HEK293 (cell line): ENCODE measurements around the gene ARID3A.

ENCODE experiments used
- CTCF ChIA-PET: fragments of 350-600 bp; formaldehyde crosslinking; extraction: SDS; loops from one replicate; lab custom pipeline; 2021; ENCODE audit warnings: antibody characterized with exemption; lab: Yijun Ruan, JAX
- POLR2A ChIA-PET: fragments of 300-600 bp; formaldehyde crosslinking; extraction: SDS; loops from one replicate; lab custom pipeline; 2020; ENCODE audit warnings: antibody characterized with exemption, inconsistent platforms; lab: Yijun Ruan, JAX
- H3K27ac ChIP-seq: fragments of 200-500 bp; sonication (Bioruptor generic); 2 replicates; pipeline ENCODE4 v1.5.1; 2014; ENCODE audit warnings: low read depth, low read length, control low read depth, inconsistent platforms; ENCODE audit errors: extremely low read depth
- H3K36me3 ChIP-seq, 2 experiments: fragments of 200-500 bp in 1 of 2; sonication (Bioruptor generic) in 1 of 2; 1 replicate in 1 of 2; 2 replicates in 1 of 2; pipeline ENCODE4 v1.5.1; 2014 to 2017; ENCODE audit warnings: inconsistent platforms in 2 of 2, low read length in 2 of 2; ENCODE audit not compliant: control insufficient read depth in 2 of 2, insufficient read depth in 1 of 2
- H3K4me1 ChIP-seq: fragments of 200-500 bp; sonication (Bioruptor generic); 2 replicates; pipeline ENCODE4 v1.5.1; 2014; ENCODE audit warnings: mild to moderate bottlenecking, low read length, inconsistent platforms; ENCODE audit not compliant: control insufficient read depth, insufficient read depth
- H3K4me3 ChIP-seq: 2 replicates; pipeline ENCODE4 v1.5.1; 2011; ENCODE audit warnings: low read depth, mild to moderate bottlenecking, control low read depth, low read length, moderate library complexity
- H3K9me3 ChIP-seq: fragments of 200-500 bp; sonication (Bioruptor generic); 2 replicates; pipeline ENCODE4 v1.5.1; 2014; ENCODE audit warnings: low read depth, low read length, inconsistent platforms; ENCODE audit not compliant: control insufficient read depth, insufficient read depth
- GLIS2 ChIP-seq: fragments of 450-650 bp; formaldehyde crosslinking; IDR thresholded peaks from 2 replicates; pipeline ENCODE4 v1.5.1; 2016; ENCODE audit warnings: missing biosample characterization, missing genetic modification characterization
- KLF10 ChIP-seq: fragments of 450-650 bp; IDR thresholded peaks from 2 replicates; pipeline ENCODE4 v1.5.1; 2018; ENCODE audit warnings: missing biosample characterization, mild to moderate bottlenecking, missing genetic modification characterization
- SP2 ChIP-seq: fragments of 450-650 bp; formaldehyde crosslinking; IDR thresholded peaks from 2 replicates; pipeline ENCODE4 v1.5.1; 2016; ENCODE audit warnings: missing biosample characterization, missing genetic modification characterization
- ZBTB8A ChIP-seq: fragments of 450-650 bp; formaldehyde crosslinking; IDR thresholded peaks from 2 replicates; pipeline ENCODE4 v1.5.1; 2016; ENCODE audit warnings: missing biosample characterization, missing genetic modification characterization
- ZFP41 ChIP-seq: fragments of 450-650 bp; formaldehyde crosslinking; IDR thresholded peaks from 2 replicates; pipeline ENCODE4 v1.5.1; 2016; ENCODE audit warnings: missing biosample characterization, missing genetic modification characterization, borderline replicate concordance
- ZNF112 ChIP-seq: fragments of 450-650 bp; formaldehyde crosslinking; IDR thresholded peaks from 2 replicates; pipeline ENCODE4 v1.5.0; 2017; ENCODE audit warnings: missing biosample characterization, missing genetic modification characterization
- ZNF146 ChIP-seq: fragments of 450-650 bp; formaldehyde crosslinking; IDR thresholded peaks from 2 replicates; pipeline ENCODE4 v1.5.1; 2016; ENCODE audit warnings: missing biosample characterization, missing genetic modification characterization
- ZNF223 ChIP-seq: fragments of 450-650 bp; formaldehyde crosslinking; IDR thresholded peaks from 2 replicates; pipeline ENCODE4 v1.5.1; 2016; ENCODE audit warnings: missing biosample characterization, missing genetic modification characterization
- ZNF324 ChIP-seq: fragments of 450-650 bp; formaldehyde crosslinking; IDR thresholded peaks from 2 replicates; pipeline ENCODE4 v1.5.1; 2016; ENCODE audit warnings: missing biosample characterization, missing genetic modification characterization
- ZNF391 ChIP-seq: fragments of 450-650 bp; formaldehyde crosslinking; IDR thresholded peaks from 2 replicates; pipeline ENCODE4 v1.5.1; 2016; ENCODE audit warnings: low read depth, missing biosample characterization, missing genetic modification characterization, borderline replicate concordance
- ZNF510 ChIP-seq: fragments of 450-650 bp; formaldehyde crosslinking; IDR thresholded peaks from 2 replicates; pipeline ENCODE4 v1.5.1; 2018; ENCODE audit warnings: mild to moderate bottlenecking, missing genetic modification characterization, missing biosample characterization; ENCODE audit not compliant: insufficient replicate concordance
- TF ChIP-seq, protein P1 (sequence below): fragments of 450-650 bp; IDR thresholded peaks from 2 replicates; pipeline ENCODE4 v1.5.1; 2018; ENCODE audit warnings: missing biosample characterization, mild to moderate bottlenecking, missing genetic modification characterization
- TF ChIP-seq, protein P2 (sequence below): fragments of 450-650 bp; formaldehyde crosslinking; IDR thresholded peaks from 2 replicates; pipeline ENCODE4 v1.5.1; 2017; ENCODE audit warnings: missing biosample characterization, missing genetic modification characterization
- TF ChIP-seq, protein P3 (sequence below): fragments of 450-650 bp; formaldehyde crosslinking; IDR thresholded peaks from 2 replicates; pipeline ENCODE4 v1.5.1; 2016; ENCODE audit warnings: missing biosample characterization, missing genetic modification characterization
- TF ChIP-seq, protein P4 (sequence below): fragments of 450-650 bp; formaldehyde crosslinking; IDR thresholded peaks from 2 replicates; pipeline ENCODE4 v1.5.1; 2016; ENCODE audit warnings: missing biosample characterization, missing genetic modification characterization
- TF ChIP-seq, protein P5 (sequence below): fragments of 450-650 bp; formaldehyde crosslinking; IDR thresholded peaks from 2 replicates; pipeline ENCODE4 v1.5.1; 2016; ENCODE audit warnings: missing biosample characterization, missing genetic modification characterization, borderline replicate concordance
- TF ChIP-seq, protein P6 (sequence below): fragments of 450-650 bp; formaldehyde crosslinking; IDR thresholded peaks from 2 replicates; pipeline ENCODE4; 2016; ENCODE audit warnings: missing biosample characterization, missing genetic modification characterization

The ARID3A gene

DNA sequence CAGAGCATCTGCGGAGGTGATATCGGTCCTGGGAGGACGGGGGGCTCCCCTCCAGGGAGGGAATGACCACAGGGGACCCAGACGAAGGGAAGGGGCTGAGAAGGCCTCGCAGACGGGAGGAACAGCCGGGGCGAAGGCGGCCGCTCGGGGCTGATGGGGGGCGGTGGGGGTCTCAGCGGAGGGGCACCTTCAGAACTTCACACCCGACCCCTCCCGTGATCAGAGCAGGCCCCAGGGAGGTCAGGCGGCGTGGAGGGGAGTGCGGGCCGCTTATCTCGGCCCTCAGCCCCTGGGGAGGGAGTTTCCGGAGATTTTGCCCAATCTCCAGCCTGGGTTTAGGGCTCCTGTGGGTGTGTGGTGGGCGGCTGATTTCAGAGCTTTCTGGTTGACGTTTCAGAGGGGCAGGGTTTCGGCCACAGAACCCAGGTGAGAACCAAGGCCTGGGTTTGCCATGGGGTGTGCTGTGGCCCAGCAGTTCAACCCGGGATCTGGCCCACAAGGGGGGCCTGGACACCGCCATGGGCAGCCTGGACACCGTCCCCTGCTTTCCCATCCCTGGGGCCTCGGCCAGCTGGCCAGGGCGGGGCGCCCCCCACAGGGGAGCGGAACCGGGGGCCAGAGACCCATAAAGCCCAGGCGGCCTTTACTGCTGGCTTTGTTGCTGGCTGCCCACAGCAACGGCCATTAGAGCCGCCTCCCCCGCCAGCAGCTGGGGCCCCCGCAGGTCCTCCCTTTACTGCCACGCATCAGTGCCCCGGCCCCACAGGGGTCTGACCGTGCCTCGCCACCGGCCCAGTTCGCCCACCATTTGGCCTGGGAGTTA, 29.0 kb downstream of the ARID3A start (continued):
- TF ChIP-seq, protein P1, sequence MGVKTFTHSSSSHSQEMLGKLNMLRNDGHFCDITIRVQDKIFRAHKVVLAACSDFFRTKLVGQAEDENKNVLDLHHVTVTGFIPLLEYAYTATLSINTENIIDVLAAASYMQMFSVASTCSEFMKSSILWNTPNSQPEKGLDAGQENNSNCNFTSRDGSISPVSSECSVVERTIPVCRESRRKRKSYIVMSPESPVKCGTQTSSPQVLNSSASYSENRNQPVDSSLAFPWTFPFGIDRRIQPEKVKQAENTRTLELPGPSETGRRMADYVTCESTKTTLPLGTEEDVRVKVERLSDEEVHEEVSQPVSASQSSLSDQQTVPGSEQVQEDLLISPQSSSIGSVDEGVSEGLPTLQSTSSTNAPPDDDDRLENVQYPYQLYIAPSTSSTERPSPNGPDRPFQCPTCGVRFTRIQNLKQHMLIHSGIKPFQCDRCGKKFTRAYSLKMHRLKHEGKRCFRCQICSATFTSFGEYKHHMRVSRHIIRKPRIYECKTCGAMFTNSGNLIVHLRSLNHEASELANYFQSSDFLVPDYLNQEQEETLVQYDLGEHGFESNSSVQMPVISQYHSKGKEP (tag by site-specific recombination): no peak
- TF ChIP-seq ZFP41 (tag by site-specific recombination): no peak
- TF ChIP-seq ZNF324 (tag by site-specific recombination): no peak
- TF ChIP-seq ZNF146 (tag by site-specific recombination): no peak
- TF ChIP-seq, protein P2, sequence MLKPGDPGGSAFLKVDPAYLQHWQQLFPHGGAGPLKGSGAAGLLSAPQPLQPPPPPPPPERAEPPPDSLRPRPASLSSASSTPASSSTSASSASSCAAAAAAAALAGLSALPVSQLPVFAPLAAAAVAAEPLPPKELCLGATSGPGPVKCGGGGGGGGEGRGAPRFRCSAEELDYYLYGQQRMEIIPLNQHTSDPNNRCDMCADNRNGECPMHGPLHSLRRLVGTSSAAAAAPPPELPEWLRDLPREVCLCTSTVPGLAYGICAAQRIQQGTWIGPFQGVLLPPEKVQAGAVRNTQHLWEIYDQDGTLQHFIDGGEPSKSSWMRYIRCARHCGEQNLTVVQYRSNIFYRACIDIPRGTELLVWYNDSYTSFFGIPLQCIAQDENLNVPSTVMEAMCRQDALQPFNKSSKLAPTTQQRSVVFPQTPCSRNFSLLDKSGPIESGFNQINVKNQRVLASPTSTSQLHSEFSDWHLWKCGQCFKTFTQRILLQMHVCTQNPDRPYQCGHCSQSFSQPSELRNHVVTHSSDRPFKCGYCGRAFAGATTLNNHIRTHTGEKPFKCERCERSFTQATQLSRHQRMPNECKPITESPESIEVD: no peak
- TF ChIP-seq SP2: peak; percentile 42; the same call in 1 of the 2 replicates
- TF ChIP-seq ZNF223 (tag by site-specific recombination): no peak
- TF ChIP-seq ZBTB8A (tag by site-specific recombination): peak; percentile 53
- TF ChIP-seq GLIS2 (tag by site-specific recombination): peak; percentile 21; the same call in 1 of the 2 replicates
- TF ChIP-seq, protein P3, sequence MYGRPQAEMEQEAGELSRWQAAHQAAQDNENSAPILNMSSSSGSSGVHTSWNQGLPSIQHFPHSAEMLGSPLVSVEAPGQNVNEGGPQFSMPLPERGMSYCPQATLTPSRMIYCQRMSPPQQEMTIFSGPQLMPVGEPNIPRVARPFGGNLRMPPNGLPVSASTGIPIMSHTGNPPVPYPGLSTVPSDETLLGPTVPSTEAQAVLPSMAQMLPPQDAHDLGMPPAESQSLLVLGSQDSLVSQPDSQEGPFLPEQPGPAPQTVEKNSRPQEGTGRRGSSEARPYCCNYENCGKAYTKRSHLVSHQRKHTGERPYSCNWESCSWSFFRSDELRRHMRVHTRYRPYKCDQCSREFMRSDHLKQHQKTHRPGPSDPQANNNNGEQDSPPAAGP (tag by site-specific recombination): 0 out of 2 replicates have a peak, but pooled peaks have one; percentile 24
- no peak for TF ChIP-seq ZNF112 (tag by site-specific recombination)
- TF ChIP-seq, protein P4, sequence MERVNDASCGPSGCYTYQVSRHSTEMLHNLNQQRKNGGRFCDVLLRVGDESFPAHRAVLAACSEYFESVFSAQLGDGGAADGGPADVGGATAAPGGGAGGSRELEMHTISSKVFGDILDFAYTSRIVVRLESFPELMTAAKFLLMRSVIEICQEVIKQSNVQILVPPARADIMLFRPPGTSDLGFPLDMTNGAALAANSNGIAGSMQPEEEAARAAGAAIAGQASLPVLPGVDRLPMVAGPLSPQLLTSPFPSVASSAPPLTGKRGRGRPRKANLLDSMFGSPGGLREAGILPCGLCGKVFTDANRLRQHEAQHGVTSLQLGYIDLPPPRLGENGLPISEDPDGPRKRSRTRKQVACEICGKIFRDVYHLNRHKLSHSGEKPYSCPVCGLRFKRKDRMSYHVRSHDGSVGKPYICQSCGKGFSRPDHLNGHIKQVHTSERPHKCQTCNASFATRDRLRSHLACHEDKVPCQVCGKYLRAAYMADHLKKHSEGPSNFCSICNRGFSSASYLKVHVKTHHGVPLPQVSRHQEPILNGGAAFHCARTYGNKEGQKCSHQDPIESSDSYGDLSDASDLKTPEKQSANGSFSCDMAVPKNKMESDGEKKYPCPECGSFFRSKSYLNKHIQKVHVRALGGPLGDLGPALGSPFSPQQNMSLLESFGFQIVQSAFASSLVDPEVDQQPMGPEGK (tag by site-specific recombination): peak; percentile 19; the same call in 1 of the 2 replicates
- TF ChIP-seq KLF10 (tag by site-specific recombination): peak; percentile 59; the same call in 1 of the 2 replicates

DNA sequence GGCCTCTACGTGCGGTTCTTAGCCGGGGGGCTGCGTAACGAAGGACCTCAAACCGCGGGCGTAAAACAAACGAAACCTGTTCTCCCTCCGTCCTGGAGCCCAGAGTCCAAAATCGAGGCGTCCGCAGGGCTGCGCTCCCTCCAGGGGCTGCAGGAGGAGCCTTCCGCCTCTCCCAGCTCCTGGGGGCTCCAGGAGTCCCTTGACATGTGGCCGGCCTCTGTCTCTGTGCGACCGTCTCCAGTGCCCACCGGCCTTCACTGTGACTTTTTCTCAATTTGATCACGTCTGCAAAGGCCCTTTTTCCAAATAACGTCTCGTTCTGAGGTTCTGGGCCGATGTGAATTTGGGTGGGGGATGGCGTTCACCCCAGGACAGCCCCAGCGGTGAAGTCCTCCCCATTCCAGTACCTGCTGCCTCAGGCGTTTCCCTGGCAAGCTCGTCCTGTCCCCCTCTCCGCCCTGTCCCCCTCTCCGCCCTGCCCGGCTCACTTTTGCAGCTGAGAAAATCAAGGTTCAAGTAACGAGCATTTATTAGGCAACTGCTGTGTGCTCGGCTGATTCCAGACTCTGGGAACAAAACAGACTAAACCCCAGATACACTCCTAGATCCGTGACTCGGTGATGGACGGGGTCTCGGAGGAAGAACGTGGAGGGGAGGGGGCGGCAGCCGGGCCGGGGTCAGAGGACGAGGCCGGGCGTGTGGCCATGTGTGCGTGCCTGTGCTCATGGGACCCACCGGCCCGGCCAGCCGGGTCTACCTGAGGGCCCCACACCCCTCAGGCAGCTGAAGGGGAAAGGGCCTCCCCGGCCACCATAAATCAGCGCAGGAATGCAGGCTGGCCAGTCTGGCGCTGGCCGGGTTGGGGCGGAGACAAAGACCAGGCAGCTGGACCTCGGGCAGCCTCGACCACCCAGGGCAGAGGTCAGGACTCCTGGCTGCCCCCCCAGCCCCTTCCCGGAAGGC, 30.2 kb downstream of the ARID3A start:
- CTCF ChIA-PET: interaction anchor here (1.0 kb wide), 1 partner anchor 15 kb away, joined by 5 read pairs; no protein-coding TSS in a partner anchor
- Histone ChIP-seq H3K4me1 (no peaks in the 10 kb centered on the region), H3K36me3 (peaks cover 0 to 12% of the 10 kb centered on the region in 2 experiments; a peak in 1 of 3 replicates), H3K27ac (no peak overlapping the region), H3K9me3 (no peaks in the 10 kb centered on the region), H3K4me3 (no peak overlapping the region)
- POLR2A ChIA-PET: no interaction called here
- TF ChIP-seq ZNF510 (tag by site-specific recombination) (no peak), ZNF391 (no peak)
- TF ChIP-seq, protein P5, sequence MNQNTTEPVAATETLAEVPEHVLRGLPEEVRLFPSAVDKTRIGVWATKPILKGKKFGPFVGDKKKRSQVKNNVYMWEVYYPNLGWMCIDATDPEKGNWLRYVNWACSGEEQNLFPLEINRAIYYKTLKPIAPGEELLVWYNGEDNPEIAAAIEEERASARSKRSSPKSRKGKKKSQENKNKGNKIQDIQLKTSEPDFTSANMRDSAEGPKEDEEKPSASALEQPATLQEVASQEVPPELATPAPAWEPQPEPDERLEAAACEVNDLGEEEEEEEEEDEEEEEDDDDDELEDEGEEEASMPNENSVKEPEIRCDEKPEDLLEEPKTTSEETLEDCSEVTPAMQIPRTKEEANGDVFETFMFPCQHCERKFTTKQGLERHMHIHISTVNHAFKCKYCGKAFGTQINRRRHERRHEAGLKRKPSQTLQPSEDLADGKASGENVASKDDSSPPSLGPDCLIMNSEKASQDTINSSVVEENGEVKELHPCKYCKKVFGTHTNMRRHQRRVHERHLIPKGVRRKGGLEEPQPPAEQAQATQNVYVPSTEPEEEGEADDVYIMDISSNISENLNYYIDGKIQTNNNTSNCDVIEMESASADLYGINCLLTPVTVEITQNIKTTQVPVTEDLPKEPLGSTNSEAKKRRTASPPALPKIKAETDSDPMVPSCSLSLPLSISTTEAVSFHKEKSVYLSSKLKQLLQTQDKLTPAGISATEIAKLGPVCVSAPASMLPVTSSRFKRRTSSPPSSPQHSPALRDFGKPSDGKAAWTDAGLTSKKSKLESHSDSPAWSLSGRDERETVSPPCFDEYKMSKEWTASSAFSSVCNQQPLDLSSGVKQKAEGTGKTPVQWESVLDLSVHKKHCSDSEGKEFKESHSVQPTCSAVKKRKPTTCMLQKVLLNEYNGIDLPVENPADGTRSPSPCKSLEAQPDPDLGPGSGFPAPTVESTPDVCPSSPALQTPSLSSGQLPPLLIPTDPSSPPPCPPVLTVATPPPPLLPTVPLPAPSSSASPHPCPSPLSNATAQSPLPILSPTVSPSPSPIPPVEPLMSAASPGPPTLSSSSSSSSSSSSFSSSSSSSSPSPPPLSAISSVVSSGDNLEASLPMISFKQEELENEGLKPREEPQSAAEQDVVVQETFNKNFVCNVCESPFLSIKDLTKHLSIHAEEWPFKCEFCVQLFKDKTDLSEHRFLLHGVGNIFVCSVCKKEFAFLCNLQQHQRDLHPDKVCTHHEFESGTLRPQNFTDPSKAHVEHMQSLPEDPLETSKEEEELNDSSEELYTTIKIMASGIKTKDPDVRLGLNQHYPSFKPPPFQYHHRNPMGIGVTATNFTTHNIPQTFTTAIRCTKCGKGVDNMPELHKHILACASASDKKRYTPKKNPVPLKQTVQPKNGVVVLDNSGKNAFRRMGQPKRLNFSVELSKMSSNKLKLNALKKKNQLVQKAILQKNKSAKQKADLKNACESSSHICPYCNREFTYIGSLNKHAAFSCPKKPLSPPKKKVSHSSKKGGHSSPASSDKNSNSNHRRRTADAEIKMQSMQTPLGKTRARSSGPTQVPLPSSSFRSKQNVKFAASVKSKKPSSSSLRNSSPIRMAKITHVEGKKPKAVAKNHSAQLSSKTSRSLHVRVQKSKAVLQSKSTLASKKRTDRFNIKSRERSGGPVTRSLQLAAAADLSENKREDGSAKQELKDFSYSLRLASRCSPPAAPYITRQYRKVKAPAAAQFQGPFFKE (tag by site-specific recombination): no peak
- TF ChIP-seq, protein P6, sequence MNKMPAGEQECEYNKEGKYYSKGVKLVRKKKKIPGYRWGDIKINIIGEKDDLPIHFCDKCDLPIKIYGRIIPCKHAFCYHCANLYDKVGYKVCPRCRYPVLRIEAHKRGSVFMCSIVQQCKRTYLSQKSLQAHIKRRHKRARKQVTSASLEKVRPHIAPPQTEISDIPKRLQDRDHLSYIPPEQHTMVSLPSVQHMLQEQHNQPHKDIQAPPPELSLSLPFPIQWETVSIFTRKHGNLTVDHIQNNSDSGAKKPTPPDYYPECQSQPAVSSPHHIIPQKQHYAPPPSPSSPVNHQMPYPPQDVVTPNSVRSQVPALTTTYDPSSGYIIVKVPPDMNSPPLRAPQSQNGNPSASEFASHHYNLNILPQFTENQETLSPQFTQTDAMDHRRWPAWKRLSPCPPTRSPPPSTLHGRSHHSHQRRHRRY (tag by site-specific recombination): no peak
